ENCODE results near the gene TLE5. TPM values are rescaled to one million over a fixed set of nuclear protein-coding genes. Genes with fewer than 3 reads are reported as not detected.

Gene TLE5
- total and polyA plus RNA-seq, 9 of the 15 experiments (the other 6 are each of a cell fraction or from before 2014, with no cell fraction given): 2.0 to 347 (median 235) TPM

DNA sequence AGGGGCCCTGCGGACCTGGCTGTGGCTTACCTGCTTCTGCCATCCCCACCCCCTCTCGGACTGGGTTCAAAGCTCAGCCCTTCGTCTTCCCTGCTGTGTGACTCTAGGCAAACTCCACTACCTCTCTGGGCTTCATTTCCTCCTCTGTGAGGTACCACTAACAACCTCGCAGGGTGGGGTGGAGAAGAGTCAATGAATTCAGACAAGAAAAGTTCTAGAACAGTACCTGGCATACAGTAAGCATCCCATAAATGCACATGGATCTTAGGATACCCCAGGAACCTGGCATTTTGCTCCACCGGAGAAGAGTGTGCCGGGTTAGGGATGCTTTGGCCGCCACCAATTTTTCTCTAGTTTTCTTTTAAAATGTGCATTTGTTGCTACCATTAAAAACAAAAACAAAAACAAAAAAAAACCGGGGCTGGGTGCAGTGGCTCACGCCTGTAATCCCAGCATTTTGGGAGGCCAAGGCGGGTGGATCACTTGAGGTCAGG is 3.4 kb downstream of the TLE5 start:
- Histone ChIP-seq H3K79me2 (ENCODE audit: control insufficient read depth, insufficient read depth, low read length) (peaks cover 42% of the 10 kb centered on the region), H3K27me3 (ENCODE audit: control insufficient read depth in 2 of 2, insufficient read depth in 2 of 2, low read length in 2 of 2) (no peaks in the 10 kb centered on the region), H3K4me1 (replicated peaks in 1 of 2; ENCODE audit: control insufficient read depth in 2 of 2, insufficient read depth in 2 of 2, low read length in 2 of 2) (peaks cover 30 to 62% of the 10 kb centered on the region in 2 experiments), H3K9ac (ENCODE audit: insufficient read depth in 1 of 2, low read depth in 2 of 2, low read length in 2 of 2) (no peak overlapping the region), H3K4me2 (ENCODE audit: insufficient read depth, low read length) (no peak overlapping the region), H3K36me3 (ENCODE audit: control insufficient read depth, insufficient read depth, low read length) (peaks cover 70% of the 10 kb centered on the region), H4K20me1 (replicated peaks; ENCODE audit: control insufficient read depth, insufficient read depth, low read length) (0 out of 2 replicates have a peak, but pooled peaks cover 3% of the 10 kb centered on the region), H2AFZ (ENCODE audit: low read depth, low read length) (no peak overlapping the region), H3K9me1 (ENCODE audit: control insufficient read depth, insufficient read depth, low read length) (no peaks in the 10 kb centered on the region), H3K4me3 (no peak overlapping the region), H3K9me3 (replicated peaks; ENCODE audit: control insufficient read depth, insufficient read depth, low read depth, low read length) (no peaks in the 10 kb centered on the region), H3K27ac (ENCODE audit: extremely low read depth, low read depth, low read length) (no peak overlapping the region)
- intact Hi-C loops (cut with micrococcal nuclease): no loop called here
- ATAC-seq: no peak
- ChIA-PET POLR2A (interaction anchor here (0.9 to 1.3 kb wide), 2 partner anchors 9 to 19 kb away, joined by 3 to 4 read pairs; no protein-coding TSS in a partner anchor), CTCF (ENCODE audit: low intra/inter-chr PET ratio) (no interaction called here)
- TF ChIP-seq ZKSCAN8 (CRISPR knock-in tag; IDR thresholded peaks at IDR 0.05): peak; percentile 53; the same call in 1 of the 2 replicates
- TF ChIP-seq ZFP36 (IDR thresholded peaks at IDR 0.05; ENCODE audit: low read depth, low read length, partially characterized antibody): peak; percentile 33
- TF ChIP-seq RBM25 (IDR thresholded peaks at IDR 0.05; ENCODE audit: low read depth, low read length, severe bottlenecking): peak; percentile 11
- TF ChIP-seq, protein P1, sequence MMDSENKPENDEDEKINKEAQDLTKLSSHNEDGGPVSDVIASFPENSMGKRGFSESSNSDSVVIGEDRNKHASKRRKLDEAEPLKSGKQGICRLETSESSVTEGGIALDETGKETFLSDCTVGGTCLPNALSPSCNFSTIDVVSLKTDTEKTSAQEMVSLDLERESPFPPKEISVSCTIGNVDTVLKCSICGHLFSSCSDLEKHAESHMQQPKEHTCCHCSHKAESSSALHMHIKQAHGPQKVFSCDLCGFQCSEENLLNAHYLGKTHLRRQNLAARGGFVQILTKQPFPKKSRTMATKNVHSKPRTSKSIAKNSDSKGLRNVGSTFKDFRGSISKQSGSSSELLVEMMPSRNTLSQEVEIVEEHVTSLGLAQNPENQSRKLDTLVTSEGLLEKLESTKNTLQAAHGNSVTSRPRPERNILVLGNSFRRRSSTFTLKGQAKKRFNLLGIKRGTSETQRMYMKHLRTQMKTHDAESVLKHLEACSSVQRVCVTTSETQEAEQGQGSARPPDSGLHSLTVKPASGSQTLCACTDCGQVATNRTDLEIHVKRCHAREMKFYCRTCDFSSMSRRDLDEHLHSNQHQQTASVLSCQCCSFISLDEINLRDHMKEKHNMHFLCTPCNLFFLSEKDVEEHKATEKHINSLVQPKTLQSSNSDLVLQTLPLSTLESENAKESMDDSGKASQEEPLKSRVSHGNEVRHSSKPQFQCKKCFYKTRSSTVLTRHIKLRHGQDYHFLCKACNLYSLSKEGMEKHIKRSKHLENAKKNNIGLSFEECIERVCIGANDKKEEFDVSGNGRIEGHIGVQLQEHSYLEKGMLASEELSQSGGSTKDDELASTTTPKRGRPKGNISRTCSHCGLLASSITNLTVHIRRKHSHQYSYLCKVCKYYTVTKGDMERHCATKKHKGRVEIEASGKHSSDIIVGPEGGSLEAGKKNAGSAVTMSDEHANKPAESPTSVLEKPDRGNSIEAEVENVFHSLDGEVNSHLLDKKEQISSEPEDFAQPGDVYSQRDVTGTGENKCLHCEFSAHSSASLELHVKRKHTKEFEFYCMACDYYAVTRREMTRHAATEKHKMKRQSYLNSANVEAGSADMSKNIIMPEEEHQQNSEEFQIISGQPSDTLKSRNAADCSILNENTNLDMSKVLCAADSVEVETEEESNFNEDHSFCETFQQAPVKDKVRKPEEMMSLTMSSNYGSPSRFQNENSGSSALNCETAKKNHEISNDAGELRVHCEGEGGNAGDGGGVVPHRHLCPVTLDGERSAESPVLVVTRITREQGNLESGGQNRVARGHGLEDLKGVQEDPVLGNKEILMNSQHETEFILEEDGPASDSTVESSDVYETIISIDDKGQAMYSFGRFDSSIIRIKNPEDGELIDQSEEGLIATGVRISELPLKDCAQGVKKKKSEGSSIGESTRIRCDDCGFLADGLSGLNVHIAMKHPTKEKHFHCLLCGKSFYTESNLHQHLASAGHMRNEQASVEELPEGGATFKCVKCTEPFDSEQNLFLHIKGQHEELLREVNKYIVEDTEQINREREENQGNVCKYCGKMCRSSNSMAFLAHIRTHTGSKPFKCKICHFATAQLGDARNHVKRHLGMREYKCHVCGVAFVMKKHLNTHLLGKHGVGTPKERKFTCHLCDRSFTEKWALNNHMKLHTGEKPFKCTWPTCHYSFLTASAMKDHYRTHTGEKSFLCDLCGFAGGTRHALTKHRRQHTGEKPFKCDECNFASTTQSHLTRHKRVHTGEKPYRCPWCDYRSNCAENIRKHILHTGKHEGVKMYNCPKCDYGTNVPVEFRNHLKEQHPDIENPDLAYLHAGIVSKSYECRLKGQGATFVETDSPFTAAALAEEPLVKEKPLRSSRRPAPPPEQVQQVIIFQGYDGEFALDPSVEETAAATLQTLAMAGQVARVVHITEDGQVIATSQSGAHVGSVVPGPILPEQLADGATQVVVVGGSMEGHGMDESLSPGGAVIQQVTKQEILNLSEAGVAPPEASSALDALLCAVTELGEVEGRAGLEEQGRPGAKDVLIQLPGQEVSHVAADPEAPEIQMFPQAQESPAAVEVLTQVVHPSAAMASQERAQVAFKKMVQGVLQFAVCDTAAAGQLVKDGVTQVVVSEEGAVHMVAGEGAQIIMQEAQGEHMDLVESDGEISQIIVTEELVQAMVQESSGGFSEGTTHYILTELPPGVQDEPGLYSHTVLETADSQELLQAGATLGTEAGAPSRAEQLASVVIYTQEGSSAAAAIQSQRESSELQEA (IDR thresholded peaks at IDR 0.05; ENCODE audit: low read depth): no peak
- DNase-seq (ENCODE audit: extremely low read depth in 1 of 4, low spot score in 3 of 4): no peak
- 92% methylated on average over 10 of the region's 10 CpGs for WGBS (ENCODE audit: insufficient coverage, low coverage, missing lambda C conversion rate)
- in situ Hi-C loops (cut with MboI): no loop called here
- BruUV-seq (replicated peaks): no TSS peak
- no peak for FAIRE-seq

Measured in K562 (cell line).